Peyer's patch (tissue), 4 donors: ENCODE measurements around the gene CLEC16A. TPM values are rescaled to one million over a fixed set of nuclear protein-coding genes. Genes with fewer than 3 reads are reported as not detected.

ENCODE experiments used
- DNase-seq, 3 donors: peaks; one replicate each; pipeline ENCODE4 v3.0.0-alpha.2; 2017 to 2019
- H3K27ac ChIP-seq, 4 donors: fragments of 200-600 bp; sonication (generic); one replicate each; pipeline ENCODE4 v1.5.1; 2016 to 2019
- H3K27me3 ChIP-seq, 2 donors: fragments of 200-600 bp; sonication (generic); one replicate each; pipeline ENCODE4 v1.5.1; 2019
- H3K36me3 ChIP-seq, 3 donors: fragments of 200-600 bp; sonication (generic); one replicate each; pipeline ENCODE4 v1.5.1; 2016 to 2019
- H3K4me1 ChIP-seq, 4 donors: fragments of 200-600 bp; sonication (generic); one replicate each; pipeline ENCODE4 v1.5.1; 2016 to 2019
- H3K4me3 ChIP-seq, 4 donors: fragments of 200-600 bp; sonication (generic); 1 replicate in 3 of 4; 2 replicates in 1 of 4; pipeline ENCODE4 v1.5.1; 2016 to 2019; ENCODE audit warnings: mild to moderate bottlenecking in 1 of 4
- H3K9me3 ChIP-seq, 4 donors: fragments of 200-600 bp; sonication (generic); one replicate each; pipeline ENCODE4 v1.5.1; 2016 to 2019; ENCODE audit warnings: mild to moderate bottlenecking in 1 of 4
- POLR2A ChIP-seq, 2 donors: fragments of 450-650 bp; IDR thresholded peaks; one replicate each; pipeline ENCODE4 v1.5.1; 2017; ENCODE audit warnings: antibody characterized with exemption in 2 of 2, mild to moderate bottlenecking in 2 of 2, moderate library complexity in 2 of 2
- total RNA-seq, 4 donors: library from RNA; depleted of rRNA; stranded (reverse); fragments of >200 nt; gene quantifications; one replicate each; pipeline ENCODE4 v1.1.0, GENCODE V29; 2016
- TF ChIP-seq, protein P1 (sequence below), 6 experiments: fragments of 450-650 bp in 4 of 6; fragments of 200-600 bp in 2 of 6; sonication (generic) in 1 of 6; IDR thresholded peaks; one replicate each; pipeline ENCODE4 v1.5.1; 2017 to 2019; ENCODE audit warnings: antibody characterized with exemption in 6 of 6, mild to moderate bottlenecking in 3 of 6, moderate library complexity in 1 of 6

CLEC16A gene
- total RNA-seq, 4 donors from 2014 or later: 37.8 to 139 (median 64.3) TPM

DNA sequence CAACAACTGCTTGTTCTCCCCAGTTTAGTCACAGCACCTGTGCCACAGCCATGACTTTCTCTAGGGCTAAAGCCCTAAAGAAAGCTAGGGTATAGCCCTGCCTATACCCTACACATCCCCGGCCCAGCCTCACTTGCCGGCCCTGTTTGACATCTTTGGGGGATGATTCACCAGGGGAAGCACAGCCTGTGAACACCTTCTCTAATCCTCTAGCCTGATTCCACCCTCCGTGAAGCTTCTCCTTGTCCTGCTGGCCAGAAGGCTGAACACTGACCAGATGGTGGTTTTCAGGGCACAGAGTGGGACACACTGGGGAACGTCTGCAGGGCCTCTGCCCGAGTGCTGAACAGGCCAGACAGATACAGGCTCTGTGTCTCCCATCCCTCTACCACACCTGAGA lies 6.0 kb downstream of the CLEC16A start:
- H3K4me1 ChIP-seq: peaks cover 0 to 29% (median 9%) of the 10 kb centered on the region in 4 donors

DNA sequence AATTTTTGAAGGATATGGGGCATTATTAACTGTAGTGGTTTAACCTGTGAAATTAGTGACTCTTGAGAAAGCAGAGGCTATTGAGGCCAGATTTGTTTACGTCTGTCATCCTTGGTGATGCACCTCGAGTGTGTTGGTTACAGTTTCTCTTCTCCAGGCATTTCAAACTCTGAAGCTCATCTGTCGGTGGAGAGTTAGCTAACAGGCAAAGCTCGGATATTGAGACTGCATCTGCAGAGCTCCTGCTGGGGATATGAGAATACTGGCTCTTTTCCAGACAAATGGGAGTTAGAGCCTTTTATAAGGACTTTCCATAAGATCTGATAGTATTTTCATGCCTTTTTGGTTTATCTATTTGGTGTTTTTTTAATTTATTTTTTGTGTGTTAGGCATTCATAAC lies 6.7 kb downstream of the CLEC16A start:
- Histone ChIP-seq H3K36me3 (no peaks in the 10 kb centered on the region), H3K4me3 (no peak overlapping the region), H3K27me3 (no peaks in the 10 kb centered on the region), H3K27ac (no peak overlapping the region), H3K4me1 (peaks cover 0 to 22% (median 3%) of the 10 kb centered on the region in 4 donors), H3K9me3 (no peaks in the 10 kb centered on the region)
- TF ChIP-seq POLR2A (IDR thresholded peaks at IDR 0.05): no peak
- TF ChIP-seq, protein P1, sequence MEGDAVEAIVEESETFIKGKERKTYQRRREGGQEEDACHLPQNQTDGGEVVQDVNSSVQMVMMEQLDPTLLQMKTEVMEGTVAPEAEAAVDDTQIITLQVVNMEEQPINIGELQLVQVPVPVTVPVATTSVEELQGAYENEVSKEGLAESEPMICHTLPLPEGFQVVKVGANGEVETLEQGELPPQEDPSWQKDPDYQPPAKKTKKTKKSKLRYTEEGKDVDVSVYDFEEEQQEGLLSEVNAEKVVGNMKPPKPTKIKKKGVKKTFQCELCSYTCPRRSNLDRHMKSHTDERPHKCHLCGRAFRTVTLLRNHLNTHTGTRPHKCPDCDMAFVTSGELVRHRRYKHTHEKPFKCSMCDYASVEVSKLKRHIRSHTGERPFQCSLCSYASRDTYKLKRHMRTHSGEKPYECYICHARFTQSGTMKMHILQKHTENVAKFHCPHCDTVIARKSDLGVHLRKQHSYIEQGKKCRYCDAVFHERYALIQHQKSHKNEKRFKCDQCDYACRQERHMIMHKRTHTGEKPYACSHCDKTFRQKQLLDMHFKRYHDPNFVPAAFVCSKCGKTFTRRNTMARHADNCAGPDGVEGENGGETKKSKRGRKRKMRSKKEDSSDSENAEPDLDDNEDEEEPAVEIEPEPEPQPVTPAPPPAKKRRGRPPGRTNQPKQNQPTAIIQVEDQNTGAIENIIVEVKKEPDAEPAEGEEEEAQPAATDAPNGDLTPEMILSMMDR (IDR thresholded peaks at IDR 0.05): no peak
- no peak for DNase-seq

More for the DNA sequence above, 6.0 kb downstream of the CLEC16A start:
- H3K36me3 ChIP-seq: no peaks in the 10 kb centered on the region
- H3K27me3 ChIP-seq: no peaks in the 10 kb centered on the region
- DNase-seq: no peak
- no peak for TF ChIP-seq POLR2A (IDR thresholded peaks at IDR 0.05)
- TF ChIP-seq, protein P1 (IDR thresholded peaks at IDR 0.05): no peak
- H3K27ac ChIP-seq: no peak overlapping the region
- H3K9me3 ChIP-seq: no peaks in the 10 kb centered on the region
- no peak overlapping the region for H3K4me3 ChIP-seq

DNA sequence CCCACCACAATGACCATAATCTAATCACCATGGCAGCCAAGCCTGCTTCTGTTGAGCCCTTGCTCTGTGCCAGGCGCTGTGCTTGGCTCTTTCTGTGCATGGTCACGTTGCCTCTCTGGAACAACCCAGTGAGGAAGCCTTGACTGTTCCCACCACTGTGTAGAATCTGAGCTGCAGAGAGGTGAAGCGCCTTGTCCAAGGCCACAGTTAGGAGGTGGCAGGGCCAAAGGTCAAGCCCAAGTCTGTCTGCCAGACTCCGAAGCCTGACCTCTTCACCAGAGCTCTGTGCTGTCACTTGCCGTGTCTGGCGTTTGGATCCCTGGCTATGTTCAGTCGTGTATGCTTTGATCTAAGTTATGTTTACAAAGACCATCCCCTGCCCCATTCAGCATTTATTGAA lies 10.5 kb downstream of the CLEC16A start:
- TF ChIP-seq POLR2A (IDR thresholded peaks at IDR 0.05): no peak
- TF ChIP-seq, protein P1 (IDR thresholded peaks at IDR 0.05): no peak
- no peaks in the 10 kb centered on the region for H3K36me3 ChIP-seq
- no peak overlapping the region for H3K4me3 ChIP-seq
- H3K27me3 ChIP-seq: no peaks in the 10 kb centered on the region
- H3K4me1 ChIP-seq: peaks cover 0 to 11% (median 4%) of the 10 kb centered on the region in 4 donors
- DNase-seq: peak in 1 of 3 donors; percentile 44
- H3K27ac ChIP-seq: no peak overlapping the region
- H3K9me3 ChIP-seq: no peaks in the 10 kb centered on the region

DNA sequence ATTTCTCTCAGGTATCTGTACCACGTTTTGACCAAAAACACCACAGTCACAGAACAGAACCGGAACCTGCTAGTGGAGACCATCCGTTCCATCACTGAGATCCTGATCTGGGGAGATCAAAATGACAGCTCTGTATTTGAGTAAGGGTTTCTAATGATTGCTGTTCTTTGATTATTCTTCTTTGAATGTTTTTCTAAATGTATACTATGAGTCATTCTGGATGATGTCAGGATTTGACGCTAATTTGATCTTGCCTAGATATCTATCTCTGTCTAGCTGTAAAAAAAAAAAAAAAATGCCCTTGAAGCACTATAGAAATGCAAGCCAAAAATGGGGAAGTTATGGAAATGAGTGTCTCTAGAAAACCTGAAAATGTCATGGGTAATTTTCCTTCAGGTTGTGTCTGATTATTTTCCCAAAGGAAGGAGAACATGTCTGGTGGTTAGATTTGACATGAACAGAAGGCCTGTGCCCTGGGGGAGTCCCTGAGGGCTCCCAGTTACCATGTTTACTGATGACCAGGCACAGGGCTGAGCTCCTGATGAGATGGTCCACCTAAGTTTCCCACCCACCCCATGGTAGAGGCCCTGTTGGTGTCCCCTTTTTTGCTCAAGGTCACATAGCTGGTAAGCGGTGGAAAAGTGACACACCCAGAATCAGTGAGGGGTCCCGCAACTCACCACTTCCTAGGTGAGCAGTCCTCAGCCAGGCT lies 13.6 kb downstream of the CLEC16A start:
- peaks cover 0 to 11% (median 4%) of the 10 kb centered on the region in 4 donors for H3K4me1 ChIP-seq

DNA sequence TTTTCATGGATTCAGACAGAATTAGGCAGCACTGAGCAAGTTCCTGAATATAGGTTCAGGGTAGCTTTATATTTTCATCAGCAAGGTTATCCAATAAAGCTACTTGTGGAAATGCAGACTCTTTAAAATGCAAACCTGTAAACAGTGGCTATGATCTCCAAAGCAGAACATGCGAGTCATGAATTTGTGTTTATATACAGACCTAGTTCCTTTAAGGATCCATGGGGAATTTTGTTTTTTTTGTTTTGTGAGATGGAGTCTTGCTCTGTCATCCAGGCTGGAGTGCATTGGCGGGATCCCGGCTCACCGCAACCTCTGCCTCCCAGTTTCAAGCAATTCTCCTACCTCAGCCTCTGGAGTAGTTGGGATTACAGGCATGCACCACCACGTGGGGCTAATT lies 14.8 kb downstream of the CLEC16A start:
- H3K27me3 ChIP-seq: no peaks in the 10 kb centered on the region
- peaks cover 0 to 5% (median 3%) of the 10 kb centered on the region in 4 donors for H3K4me1 ChIP-seq
- no peak for TF ChIP-seq POLR2A (IDR thresholded peaks at IDR 0.05)
- TF ChIP-seq, protein P1 (IDR thresholded peaks at IDR 0.05): no peak
- H3K4me3 ChIP-seq: no peak overlapping the region
- H3K27ac ChIP-seq: no peak overlapping the region
- peaks cover 0 to 13% (median 0%) of the 10 kb centered on the region in 3 donors for H3K36me3 ChIP-seq
- DNase-seq: no peak
- no peaks in the 10 kb centered on the region for H3K9me3 ChIP-seq

More for the DNA sequence above, 13.6 kb downstream of the CLEC16A start:
- no peaks in the 10 kb centered on the region for H3K9me3 ChIP-seq
- no peak overlapping the region for H3K4me3 ChIP-seq
- H3K27ac ChIP-seq: no peak overlapping the region
- TF ChIP-seq POLR2A (IDR thresholded peaks at IDR 0.05): no peak
- TF ChIP-seq, protein P1 (IDR thresholded peaks at IDR 0.05): no peak
- peaks cover 0 to 6% (median 0%) of the 10 kb centered on the region in 3 donors for H3K36me3 ChIP-seq
- DNase-seq: no peak
- no peaks in the 10 kb centered on the region for H3K27me3 ChIP-seq
